Ureter (tissue), 1 donor: ENCODE measurements around the gene XXYLT1. TPM values are rescaled to one million over a fixed set of nuclear protein-coding genes. Genes with fewer than 3 reads are reported as not detected.

Experiments used
- DNase-seq: peaks from one replicate; pipeline ENCODE4 v3.0.0-alpha.2; 2020; ENCODE audit warnings: low spot score
- total RNA-seq: library from RNA; stranded (reverse); gene quantifications from one replicate; pipeline ENCODE4 v1.2.4, GENCODE V29; 2023
- donor health status: DM: yes; HTN: yes; CAD: no.

The XXYLT1 gene
- total RNA-seq, 1 donor from 2014 or later = 19.7 TPM

DNA sequence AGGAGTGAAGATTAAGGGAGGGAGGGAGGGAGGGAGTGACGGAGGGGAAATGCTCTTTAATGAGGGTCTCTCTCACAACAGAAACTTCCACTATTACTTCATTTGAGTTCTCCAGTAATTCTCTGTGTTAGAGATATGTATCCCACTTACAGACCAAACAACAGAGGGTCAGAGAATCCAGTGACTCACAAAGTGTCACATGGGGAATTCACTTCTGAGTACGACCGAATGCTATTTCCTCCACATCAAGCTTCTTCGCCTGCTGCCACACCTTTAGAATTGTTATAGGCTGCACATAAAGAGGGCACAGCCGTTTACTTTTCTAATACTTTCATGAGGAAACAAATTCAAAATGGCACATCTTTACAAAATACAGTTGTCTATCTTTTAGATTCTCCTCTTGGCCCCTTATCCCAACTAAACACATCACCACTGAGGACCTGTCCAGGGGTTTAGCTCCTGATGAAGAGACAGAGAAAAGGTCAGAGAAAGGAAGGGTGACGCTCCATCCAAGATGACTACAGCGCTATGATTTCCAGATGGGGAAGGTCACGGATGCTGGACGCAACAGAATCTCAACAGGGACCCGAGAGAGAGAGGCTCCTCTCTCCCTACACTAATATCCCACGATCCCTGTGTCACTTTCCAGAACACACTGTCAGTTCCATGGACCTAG is 119.0 kb downstream of the XXYLT1 start:
- no peak for DNase-seq

DNA sequence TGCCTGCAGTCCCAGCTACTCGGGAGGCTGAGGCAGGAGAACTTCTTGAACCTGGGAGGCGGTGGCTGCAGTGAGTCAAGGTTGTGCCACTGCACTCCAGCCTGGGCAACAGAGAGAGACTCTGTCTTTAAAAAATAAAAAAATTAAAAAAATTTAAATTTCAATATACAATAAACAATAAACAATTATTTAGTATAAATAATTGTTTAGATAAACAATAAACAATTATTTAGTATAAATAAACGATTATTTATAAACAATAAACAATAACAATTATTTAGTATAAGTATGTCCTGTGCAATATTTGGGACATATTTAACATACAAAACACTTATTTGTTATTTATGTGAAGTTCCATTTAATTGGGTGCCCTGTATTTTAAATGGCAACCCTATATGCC is 119.6 kb downstream of the XXYLT1 start:
- DNase-seq = no peak

DNA sequence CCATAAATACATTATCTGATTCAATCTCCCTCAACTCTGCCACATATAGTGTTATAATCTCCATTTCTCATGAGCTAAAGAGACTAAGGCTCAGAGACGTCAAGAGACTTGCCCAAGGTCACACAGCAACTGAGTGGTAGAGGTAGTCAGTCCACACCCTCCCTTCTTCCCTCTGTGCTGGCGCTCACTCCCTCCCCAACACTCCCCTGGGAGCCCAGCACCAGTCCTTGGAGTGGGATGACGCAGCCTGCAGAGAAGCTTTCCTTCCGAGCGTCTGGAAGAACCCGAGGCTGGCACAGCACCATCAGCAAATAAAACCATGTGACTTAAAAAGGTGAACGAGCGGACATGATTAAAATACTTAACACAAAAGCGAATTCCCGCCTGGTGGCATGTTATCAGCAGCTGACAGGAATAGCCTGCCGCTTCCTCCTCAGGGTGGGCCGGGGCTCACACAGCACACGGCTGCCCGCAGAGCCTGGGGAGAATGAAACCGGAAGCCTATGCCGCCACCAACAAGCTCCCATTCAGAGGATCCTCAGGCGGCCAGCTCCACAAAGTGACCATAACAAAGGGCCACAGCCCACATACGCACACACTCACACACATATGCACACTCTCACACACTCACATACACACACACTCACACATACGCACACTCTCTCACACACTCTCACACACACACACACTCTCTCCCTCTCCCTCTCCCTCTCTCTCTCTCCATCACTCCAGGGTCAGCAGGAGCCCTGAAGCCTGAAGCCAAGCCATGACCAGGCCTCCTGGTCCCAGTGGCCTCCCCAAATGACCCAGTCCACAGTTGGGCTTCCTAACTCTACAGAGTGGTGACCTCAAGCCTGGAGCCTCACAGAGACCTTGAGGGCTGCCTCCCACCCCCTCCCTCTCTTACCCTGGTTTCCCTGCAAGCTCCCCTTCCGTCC is 120.5 kb downstream of the XXYLT1 start:
- peak; percentile 72 for DNase-seq

DNA sequence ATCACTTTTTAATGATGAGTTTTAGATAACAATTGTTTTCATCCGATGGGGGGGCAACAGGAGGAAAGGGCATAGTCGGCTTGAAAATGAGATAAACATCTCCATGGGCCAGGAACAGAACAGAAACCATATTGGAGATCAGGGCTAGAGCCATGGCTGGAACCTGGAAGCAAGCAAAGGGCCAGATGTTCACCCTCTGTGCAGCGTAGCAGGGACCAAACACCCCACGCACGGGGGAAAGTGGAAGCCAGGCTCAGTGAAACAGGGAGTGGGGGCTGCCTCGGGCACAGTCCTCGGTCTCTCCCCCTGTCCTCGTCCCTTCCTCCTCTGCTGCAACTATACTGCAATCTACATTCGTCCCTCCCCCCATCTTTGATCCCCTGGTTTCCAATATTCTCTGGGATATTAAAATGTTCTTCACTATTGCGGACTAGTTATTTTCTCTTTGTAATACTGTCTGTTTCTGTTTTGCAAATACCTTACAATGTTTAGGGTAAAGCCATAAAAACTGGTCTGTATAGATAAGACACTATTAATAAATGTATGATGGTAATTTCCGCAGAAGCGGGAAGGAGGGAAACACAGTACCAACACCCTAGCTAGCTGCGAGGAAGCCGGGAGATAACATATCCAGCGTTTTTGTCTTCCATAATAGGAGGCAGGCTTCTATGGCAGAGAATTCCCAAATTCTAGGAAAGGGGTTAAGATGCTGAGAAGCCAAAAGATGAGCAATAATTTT is 121.5 kb downstream of the XXYLT1 start:
- DNase-seq = no peak

DNA sequence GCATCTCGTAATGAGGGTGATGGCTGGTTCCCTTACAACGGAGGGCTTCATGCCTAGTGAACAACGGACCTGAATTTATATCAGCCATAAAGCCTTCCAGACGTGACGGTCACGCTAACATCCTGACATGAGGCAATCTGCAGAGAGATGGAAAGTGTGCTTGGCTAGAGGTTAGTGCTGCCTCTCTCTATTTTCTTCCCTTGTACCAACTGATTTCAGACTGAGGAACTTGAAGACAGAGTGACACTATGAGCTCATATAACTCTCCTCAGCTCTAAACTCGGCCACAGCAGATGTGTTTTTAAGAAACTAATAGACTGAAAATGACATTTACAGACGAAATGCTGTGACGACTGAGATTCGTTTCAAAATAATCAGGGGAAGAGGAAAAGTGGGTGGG is 122.4 kb downstream of the XXYLT1 start:
- no peak for DNase-seq

DNA sequence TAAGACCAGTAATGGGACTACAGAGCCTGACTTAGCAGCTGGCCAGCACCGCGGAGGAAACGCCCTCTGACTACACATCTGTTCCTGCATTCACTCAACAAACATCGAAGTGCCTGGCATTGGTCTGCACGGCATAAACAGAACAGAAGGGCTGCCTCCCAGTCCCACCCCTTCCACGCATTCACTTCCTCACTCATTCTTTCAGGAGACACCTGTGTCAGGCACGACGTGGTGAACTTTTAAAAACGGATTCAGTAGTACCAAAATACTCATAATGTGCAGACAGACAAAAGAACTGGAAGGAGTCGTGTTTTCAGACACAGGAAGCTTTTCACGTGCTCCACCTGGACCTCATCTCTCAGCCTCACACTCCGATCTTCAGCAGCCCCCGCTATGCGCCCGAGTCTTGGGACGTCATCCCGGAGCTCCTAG is 123.3 kb downstream of the XXYLT1 start:
- DNase-seq = no peak

DNA sequence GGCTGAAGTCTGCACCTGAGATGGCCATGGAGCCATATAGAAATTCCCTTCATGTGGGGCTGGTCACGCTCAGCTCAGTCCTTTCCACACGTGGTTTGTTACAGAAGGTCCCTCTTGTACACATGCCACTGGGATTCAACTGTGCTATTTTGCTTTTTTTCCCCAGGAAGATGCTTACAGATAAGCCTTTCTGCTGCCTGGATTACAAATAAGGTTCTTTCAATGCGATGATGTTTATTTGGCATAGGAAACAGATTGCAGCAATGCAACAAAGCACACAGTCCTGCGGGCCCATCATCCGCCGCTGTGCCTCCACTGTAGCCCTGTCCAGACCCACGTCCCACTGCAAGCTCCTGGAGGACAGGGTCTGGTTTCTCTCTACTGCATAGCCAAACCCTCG is 124.8 kb downstream of the XXYLT1 start:
- DNase-seq = no peak

DNA sequence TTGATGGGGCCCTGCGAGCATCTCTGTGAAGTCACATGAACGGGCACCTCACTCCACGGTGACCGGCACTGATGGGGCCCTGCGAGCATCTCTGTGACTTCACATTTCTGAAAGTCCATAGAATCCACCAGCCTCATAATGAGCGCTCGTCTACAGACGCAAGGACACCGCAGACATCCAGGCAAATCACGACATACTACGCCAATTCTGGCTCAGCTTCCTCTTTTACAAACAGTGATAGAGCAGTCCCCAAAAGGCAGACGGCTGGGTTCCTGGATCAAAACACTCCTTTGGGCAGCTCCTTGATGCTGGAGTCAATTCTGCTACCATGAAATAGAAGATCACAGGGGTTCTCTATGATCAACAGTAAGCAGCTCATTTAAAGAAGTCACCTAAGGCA is 125.4 kb downstream of the XXYLT1 start:
- no peak for DNase-seq

DNA sequence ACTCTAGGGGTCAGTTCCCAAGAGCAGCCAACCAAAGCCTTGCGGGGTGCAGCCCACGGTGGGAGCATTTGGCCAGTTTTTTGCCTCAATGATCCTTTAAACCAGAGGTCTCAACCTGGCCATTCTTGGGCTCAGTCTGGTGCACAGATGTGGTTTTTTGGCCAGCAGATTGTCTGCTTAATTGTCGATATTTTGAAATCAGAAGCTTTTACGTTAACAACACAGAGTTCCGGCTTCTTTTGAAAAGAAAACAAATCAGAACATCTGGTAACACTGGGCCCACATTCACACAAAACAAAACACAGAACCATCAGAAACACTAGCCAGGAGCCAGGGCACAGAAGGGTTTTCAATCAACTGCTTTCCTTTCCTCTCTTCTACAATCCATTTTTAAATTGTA is 127.7 kb downstream of the XXYLT1 start:
- no peak for DNase-seq

DNA sequence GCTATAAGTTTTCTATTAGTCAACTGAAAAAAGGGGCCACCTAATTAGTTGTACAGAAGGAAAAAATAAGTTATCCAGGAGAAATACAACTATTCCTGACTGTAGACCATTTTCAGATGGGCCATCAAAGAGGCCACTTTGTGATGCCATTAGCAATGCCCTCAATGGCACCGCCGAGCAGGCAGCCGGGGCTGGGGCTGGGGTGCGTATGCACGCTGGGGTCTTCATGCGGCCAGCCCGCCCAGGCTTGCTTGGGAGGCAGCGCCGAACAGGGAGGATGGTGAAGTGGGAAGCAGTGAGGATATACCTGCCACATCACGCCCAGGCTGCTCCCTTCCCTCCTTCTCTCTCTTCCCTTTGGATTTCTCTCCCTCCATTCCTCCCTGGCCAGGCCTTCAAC is 128.4 kb downstream of the XXYLT1 start:
- no peak for DNase-seq

DNA sequence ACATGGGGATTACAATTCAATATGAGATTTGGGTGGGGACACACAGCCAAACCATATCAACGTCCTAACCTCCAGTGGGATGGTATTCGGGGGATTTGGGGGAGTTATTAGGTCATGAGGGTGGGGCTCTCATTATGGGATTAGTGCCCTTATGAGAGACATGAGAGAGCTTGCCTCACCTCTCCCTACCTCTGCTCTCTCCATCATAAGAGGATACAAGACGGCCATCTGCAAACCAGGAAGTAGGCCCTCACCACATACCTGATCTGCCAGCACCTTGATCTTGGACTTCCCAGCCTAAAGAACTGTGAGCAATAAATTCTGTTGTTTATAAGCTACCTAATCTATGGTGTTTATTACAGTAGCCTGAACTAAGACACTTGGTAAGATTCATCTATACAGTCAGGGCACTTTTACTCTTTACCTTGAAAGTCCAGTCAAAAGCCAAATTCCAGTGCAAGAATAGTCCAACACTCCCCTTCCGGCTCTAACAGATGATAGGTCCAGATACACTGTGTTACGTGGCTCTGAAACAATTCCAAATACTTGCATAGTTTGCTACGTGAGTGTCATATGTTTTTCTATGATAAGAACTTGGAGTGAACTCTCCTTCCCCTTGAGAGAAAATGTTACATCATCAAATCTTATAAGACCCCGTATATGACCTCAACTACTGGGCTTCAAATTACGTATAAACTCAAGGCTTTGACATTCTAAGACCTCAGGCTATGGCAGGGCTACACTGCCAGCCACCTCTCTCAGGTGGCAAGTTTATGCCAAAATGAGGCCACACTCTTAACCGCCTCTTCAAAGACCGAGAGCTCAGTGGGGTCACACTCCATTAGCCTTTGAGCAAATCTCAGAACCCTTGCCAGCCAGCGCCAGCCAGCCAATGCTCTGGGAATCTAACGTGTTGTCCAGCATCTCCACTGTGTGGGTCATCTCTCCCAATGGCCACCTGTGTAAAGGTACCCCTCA is 129.9 kb downstream of the XXYLT1 start:
- DNase-seq = no peak

DNA sequence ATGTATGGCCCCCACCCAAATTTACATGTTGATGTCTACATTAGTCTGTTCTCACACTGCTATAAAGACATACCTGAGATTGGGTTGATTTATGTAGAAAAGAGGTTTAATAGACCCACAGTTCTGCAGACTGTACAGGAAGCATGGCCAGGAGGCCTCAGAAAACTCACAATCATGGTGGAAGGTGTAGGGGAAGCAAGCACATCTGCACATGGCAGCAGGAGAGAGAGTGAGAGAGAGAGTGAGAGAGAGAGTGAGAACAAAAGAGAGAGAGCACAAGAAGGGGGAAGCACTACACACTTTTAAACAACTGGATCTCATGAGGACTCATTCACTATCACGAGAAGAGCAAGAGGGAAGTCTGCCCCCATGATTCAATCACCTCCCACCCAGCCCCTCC is 130.5 kb downstream of the XXYLT1 start:
- no peak for DNase-seq

DNA sequence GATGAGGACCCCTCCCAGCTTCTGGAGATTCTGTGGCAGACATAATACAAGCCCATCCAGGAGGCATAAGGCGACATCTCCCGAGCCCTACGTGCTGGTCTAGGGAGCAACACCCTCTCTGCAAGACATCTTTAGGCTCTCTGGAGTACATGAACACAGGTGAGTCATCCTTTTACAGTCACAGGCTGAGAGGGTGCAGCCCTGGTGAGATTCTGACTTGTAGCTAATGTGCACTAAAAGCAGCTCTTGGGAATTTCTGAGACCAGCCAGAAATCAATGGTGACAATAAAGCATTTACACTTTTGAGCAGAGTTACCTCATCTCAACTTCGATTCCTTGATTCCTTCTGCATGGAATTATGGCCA is 131.1 kb downstream of the XXYLT1 start:
- DNase-seq = no peak

DNA sequence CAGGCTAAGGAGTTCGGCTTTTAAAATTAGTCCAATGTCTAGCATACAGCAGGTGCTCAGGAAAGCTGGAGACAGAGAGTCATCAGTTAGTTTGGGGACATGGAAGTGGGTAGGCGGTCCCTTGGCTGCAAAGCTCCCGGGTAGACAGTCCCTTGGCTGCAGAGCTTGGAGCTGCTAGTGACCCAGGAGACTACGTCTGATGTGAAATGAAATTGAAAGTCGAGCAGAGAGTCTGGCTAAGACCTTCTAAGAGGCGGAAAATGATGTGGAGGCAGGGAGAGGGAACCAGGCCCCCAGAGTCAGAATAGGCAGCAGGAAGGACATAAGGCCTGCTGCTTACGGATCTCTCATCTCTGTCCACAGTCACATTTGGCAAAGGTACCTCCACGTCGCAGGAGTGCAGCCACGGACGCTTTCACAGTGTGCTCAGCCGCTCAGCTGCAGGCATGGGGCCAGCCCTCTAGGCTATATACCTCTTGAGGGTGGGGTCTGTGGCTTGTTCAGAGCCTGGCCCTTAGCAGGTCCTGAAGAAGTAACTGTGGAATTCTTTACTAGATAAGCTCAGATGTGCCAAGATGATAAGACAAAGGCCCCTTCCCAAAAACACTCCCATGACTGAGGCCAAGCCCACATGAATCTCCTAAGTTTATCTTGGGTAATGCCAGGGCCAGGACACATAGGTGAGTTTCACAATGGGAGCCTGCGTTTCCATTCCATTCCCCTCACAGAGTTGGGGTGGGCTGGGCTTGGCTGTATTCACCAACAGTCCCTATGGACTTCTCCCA is 131.7 kb downstream of the XXYLT1 start:
- DNase-seq = no peak

DNA sequence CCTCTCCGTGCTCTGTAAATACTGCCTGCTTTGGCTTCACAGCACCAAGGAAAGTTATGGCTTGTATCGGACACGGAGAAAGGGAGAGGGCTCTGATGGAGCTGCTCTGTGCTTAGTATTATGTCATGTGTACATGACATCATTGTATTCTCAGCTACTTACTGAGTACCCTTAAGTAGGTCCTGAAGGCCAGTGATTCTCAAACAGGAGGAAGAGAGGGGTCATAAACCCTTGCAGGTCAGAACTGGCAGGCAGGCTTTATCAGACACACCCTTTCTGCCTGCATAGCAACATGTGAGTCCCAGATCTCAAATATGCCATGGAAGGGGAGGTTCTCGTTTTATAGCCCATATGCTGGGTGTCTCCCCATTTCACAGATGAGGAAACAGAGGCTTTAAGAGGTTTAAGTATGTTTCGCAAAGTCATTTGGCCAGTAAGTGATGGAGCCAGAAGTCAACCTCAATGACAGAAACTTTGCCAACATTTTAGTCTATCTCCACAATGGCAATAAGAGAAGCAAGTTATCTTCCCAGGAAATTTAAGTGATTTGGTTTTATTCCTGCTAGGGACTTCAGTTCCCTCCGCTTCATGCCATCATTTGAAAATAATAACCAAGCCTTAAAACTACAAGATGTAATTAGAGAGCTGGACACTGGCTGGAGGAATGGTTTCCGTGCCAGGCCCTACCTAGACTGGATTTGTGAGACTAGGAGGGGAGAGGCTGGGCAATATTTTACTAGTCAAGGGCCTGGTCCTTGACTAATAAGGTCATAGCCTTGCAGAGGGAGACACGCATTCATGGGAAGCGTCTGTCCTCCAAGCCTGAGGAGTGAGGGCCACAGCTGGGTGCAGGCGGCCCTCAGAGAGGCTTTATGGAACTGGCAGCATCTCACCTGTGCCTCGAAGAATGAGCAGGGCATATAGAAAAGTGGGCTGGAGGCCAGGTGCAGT is 133.0 kb downstream of the XXYLT1 start:
- no peak for DNase-seq

DNA sequence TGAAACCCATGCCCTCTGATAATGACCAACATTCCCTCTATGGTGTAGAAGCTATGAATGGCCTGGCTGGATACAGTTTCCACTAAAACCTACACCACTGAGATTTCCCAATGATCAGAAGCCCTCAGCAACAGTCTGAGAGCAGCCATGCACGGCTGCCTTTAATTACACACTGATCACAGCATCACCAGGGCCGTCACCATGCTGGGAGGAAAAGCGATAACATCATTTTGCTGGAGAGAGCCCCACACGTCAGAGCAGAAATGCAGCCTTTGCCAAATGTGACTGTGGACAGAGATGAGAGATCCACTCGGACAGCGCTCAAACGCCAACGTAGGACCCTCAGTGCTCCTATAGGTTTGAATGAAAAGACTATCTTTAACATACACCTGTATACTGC is 135.0 kb downstream of the XXYLT1 start:
- no peak for DNase-seq

DNA sequence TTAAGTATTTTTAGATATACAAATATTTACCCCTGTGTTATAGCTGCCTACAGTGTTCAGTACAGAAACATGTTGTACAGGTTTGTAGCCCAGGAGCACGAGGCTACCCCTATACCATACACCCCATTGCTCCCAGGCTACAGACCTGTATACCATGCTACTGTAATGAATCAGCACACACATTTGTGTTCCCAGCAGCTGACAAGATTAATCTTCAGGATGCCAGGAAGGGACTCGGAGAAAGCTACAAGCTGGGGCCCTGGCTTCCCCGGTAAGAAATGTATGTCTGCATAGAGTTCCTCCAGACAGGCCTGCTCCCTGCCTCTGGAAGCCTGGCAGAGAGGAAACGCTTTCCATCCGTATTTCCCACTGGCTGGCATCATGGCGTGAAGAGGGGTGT is 136.5 kb downstream of the XXYLT1 start:
- DNase-seq = no peak

DNA sequence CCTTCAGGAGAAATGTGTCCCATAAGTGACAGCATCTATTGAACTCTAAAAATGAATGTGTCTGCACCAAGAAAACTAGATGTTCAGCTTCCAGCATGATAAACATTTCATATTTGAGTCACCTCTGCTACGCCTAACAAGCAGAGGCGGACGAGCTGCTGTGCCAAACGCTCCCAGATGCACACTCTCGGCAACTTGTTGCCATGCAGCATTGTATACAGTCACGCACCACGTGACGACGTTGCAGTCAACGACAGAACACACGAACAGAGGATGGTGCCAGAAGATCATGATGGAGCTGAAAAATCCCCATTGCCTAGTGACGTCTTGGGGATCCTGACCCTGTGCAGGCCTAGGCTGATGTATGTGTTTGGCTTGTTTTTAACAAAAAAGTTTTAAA is 137.5 kb downstream of the XXYLT1 start:
- DNase-seq = no peak

DNA sequence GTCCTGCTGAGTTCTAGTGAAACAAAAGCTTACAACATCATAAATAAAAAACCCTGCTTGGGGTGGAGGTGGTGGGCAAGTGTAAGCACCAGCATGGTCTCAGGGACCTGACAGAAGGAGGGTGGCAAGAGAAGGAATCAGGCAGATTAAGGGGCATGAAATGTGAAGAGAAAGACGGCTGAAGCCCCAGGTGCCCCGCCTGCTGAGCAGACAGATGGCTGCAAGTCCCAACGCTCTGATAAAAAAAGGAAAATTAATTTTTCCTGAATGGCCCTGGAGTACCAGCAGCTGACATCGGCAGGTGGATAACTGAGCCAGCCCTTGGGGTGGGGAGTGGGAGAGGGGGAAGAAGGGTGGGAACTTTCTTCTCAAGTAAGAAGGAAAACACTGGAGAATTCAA is 137.9 kb downstream of the XXYLT1 start:
- DNase-seq = no peak
